NCI-H2081 (cell line): ENCODE data around the gene ZCCHC3.
"Not testable (repeated sequence)": the region's sequence is repeated elsewhere in the genome, so short reads cannot be mapped to it uniquely, and the experiment has no call there.

ENCODE experiments used
- DNase-seq, 2 experiments: peaks; one replicate each; lab custom pipeline; 2025; lab: John Stamatoyannopoulos, UW

The ZCCHC3 gene

GRCh38 chr20:312067-312466 lies 14.7 kb downstream of the ZCCHC3 start:
- DNase-seq = no peak

- DNase-seq = no peak
These were observed 15.5 kb downstream of the ZCCHC3 start for GRCh38 chr20:312866-313265.

- no peak for DNase-seq
These were observed 16.0 kb downstream of the ZCCHC3 start for GRCh38 chr20:313402-313801.

GRCh38 chr20:313948-314347 lies 16.6 kb downstream of the ZCCHC3 start:
- no peak for DNase-seq

- DNase-seq = no peak
These were observed 19.1 kb downstream of the ZCCHC3 start for GRCh38 chr20:316316-317068.

GRCh38 chr20:324177-325044 lies 27.0 kb downstream of the ZCCHC3 start:
- DNase-seq = peak; percentile 89 to 90

GRCh38 chr20:325045-325888 lies 27.9 kb downstream of the ZCCHC3 start, which contains the start of gene SOX12:
Gene SOX12 (plus strand): TSS chr20:325552. CDS start chr20:325925, 373 bp downstream.
- DNase-seq = peak; percentile 91 to 93

- DNase-seq = peak; percentile 48 to 50
These were observed 28.7 kb downstream of the ZCCHC3 start for GRCh38 chr20:325889-326644.

- DNase-seq = peak in 1 of 2 experiments; percentile 23
These were observed 29.3 kb downstream of the ZCCHC3 start for GRCh38 chr20:326645-327185.

- DNase-seq = peak; percentile 88 to 93
These were observed 30.0 kb downstream of the ZCCHC3 start for GRCh38 chr20:327186-328026.

GRCh38 chr20:328027-328974 lies 30.9 kb downstream of the ZCCHC3 start:
- DNase-seq = no peak

- DNase-seq = no peak
These were observed 31.8 kb downstream of the ZCCHC3 start for GRCh38 chr20:328975-329695.

- no peak for DNase-seq
These were observed 32.5 kb downstream of the ZCCHC3 start for GRCh38 chr20:329851-330232.

- DNase-seq = peak; percentile 28 to 56
These were observed 33.1 kb downstream of the ZCCHC3 start for GRCh38 chr20:330233-331149.

GRCh38 chr20:334578-334977 lies 37.2 kb downstream of the ZCCHC3 start:
- DNase-seq = no peak

- DNase-seq = not testable (repeated sequence)
These were observed 38.7 kb downstream of the ZCCHC3 start for GRCh38 chr20:336040-336439.

GRCh38 chr20:341682-342081 lies 44.3 kb downstream of the ZCCHC3 start:
- DNase-seq = peak in 1 of 2 experiments; percentile 20
